Lung (tissue), 12 donors: Measurements from ENCODE around the gene GAB2. TPM values are rescaled to one million over a fixed set of nuclear protein-coding genes. Genes with fewer than 3 reads are reported as not detected.

Experiments
- ATAC-seq: fragments of 200-7000 bp; cut with Tn5 transposase; one replicate; pipeline ENCODE4 v1.9.1; 2020; ENCODE audit warnings: moderate number of reproducible peaks; ENCODE audit not compliant: insufficient read depth, low FRiP score
- DNase-seq, 3 donors: peaks; one replicate each; pipeline ENCODE4 v3.0.0-alpha.2; 2013 to 2017
- H3K27ac ChIP-seq, 2 donors: one replicate each; pipeline ENCODE4 v1.5.1; 2013; ENCODE audit warnings: mild to moderate bottlenecking in 2 of 2, moderate library complexity in 2 of 2, control low read depth in 1 of 2, inconsistent platforms in 1 of 2, low read depth in 1 of 2, low read length in 1 of 2
- H3K27me3 ChIP-seq, 3 donors: one replicate each; pipeline ENCODE4 v1.5.1; 2013; ENCODE audit warnings: low read length in 2 of 3; ENCODE audit not compliant: control insufficient read depth in 3 of 3, insufficient read depth in 3 of 3
- H3K36me3 ChIP-seq, 4 donors: one replicate each; pipeline ENCODE4 v1.5.1; 2013; ENCODE audit warnings: low read length in 4 of 4, mild to moderate bottlenecking in 1 of 4, moderate library complexity in 1 of 4; ENCODE audit not compliant: control insufficient read depth in 4 of 4, insufficient read depth in 4 of 4
- H3K4me1 ChIP-seq, 5 donors: one replicate each; pipeline ENCODE4 v1.5.1; 2013; ENCODE audit warnings: low read length in 5 of 5, mild to moderate bottlenecking in 2 of 5, moderate library complexity in 1 of 5; ENCODE audit not compliant: control insufficient read depth in 5 of 5, insufficient read depth in 5 of 5
- H3K4me3 ChIP-seq: one replicate; pipeline ENCODE4 v1.5.1; 2013; ENCODE audit warnings: mild to moderate bottlenecking, control low read depth, moderate library complexity
- H3K9ac ChIP-seq, 2 donors: one replicate each; pipeline ENCODE4 v1.5.1; 2013; ENCODE audit warnings: low read length in 2 of 2, control low read depth in 1 of 2; ENCODE audit not compliant: insufficient read depth in 1 of 2
- H3K9me3 ChIP-seq, 4 donors: one replicate each; pipeline ENCODE4 v1.5.1; 2013; ENCODE audit warnings: low read length in 3 of 4, mild to moderate bottlenecking in 1 of 4, moderate library complexity in 1 of 4; ENCODE audit not compliant: control insufficient read depth in 4 of 4, insufficient read depth in 3 of 4
- CTCF ChIP-seq: IDR thresholded peaks from 2 replicates; pipeline ENCODE4 v1.5.1; 2012; ENCODE audit warnings: mild to moderate bottlenecking; ENCODE audit errors: control extremely low read depth, extremely low read depth
- WGBS, 2 donors: extraction: QIAGEN DNeasy Blood & Tissue Kit; methylation state at CpG; one replicate each; pipeline ENCODE4 v1.1.7; 2013; 5-methylcytosine and 5-hydroxymethylcytosine counted together
- polyA plus RNA-seq, 2 donors: library from polyadenylated mRNA; stranded (reverse); fragments of 200-250 nt; gene quantifications; one replicate each; pipeline ENCODE4 v1.2.1, GENCODE V29; 2013
- total RNA-seq, 2 donors: library from RNA; depleted of rRNA in 1 of 2; stranded (reverse); fragments of >200 nt in 1 of 2; gene quantifications; one replicate each; pipeline ENCODE4 v1.2.1, GENCODE V29; 2014 to 2021
- donor health status: control.
- donor health status: control.
- donor health status: Bipolar disorder and iron deficiency.
- donor health status: healthy.
- donor health status: DM: yes; HTN: yes; CAD: no.

Gene GAB2
- total and polyA plus RNA-seq, 4 donors, result 17.8 to 47.9 (median 23.1) TPM

GRCh38 chr11:78340530-78340929, 77.1 kb downstream of the GAB2 start:
- Histone ChIP-seq H3K9me3 (no peaks in the 10 kb centered on the region), H3K4me1 (peaks cover 0 to 22% (median 0%) of the 10 kb centered on the region in 5 donors), H3K9ac (no peak overlapping the region), H3K36me3 (no peaks in the 10 kb centered on the region), H3K27me3 (no peaks in the 10 kb centered on the region), H3K4me3 (no peak overlapping the region), H3K27ac (no peak overlapping the region)
- ATAC-seq, result no peak
- 70 to 77% methylated on average over 2 of the region's 2 CpGs for WGBS, 2 donors
- DNase-seq, result no peak
- TF ChIP-seq CTCF, result no peak

GRCh38 chr11:78339945-78340344, 77.7 kb downstream of the GAB2 start:
- DNase-seq, result no peak
- Histone ChIP-seq H3K4me3 (no peak overlapping the region), H3K36me3 (no peaks in the 10 kb centered on the region), H3K27ac (no peak overlapping the region), H3K9me3 (no peaks in the 10 kb centered on the region), H3K27me3 (no peaks in the 10 kb centered on the region), H3K9ac (no peak overlapping the region), H3K4me1 (peaks cover 0 to 20% (median 0%) of the 10 kb centered on the region in 5 donors)
- 73 to 92% methylated on average over 3 of the region's 3 CpGs for WGBS, 2 donors
- TF ChIP-seq CTCF, result no peak
- no peak for ATAC-seq

- 92 to 94% methylated on average over 1 of the region's 1 CpG for WGBS, 2 donors
- Histone ChIP-seq H3K36me3 (no peaks in the 10 kb centered on the region), H3K27ac (no peak overlapping the region), H3K9ac (no peak overlapping the region), H3K4me3 (no peak overlapping the region), H3K9me3 (no peaks in the 10 kb centered on the region), H3K27me3 (no peaks in the 10 kb centered on the region), H3K4me1 (peaks cover 0 to 17% (median 0%) of the 10 kb centered on the region in 5 donors)
- no peak for ATAC-seq
- no peak for TF ChIP-seq CTCF
- DNase-seq, result no peak
These were observed 78.1 kb downstream of the GAB2 start for GRCh38 chr11:78339483-78339882.

- Histone ChIP-seq H3K9me3 (no peaks in the 10 kb centered on the region), H3K4me1 (peaks cover 0 to 17% (median 0%) of the 10 kb centered on the region in 5 donors), H3K36me3 (no peaks in the 10 kb centered on the region), H3K9ac (no peak overlapping the region), H3K27ac (no peak overlapping the region), H3K27me3 (no peaks in the 10 kb centered on the region), H3K4me3 (no peak overlapping the region)
- ATAC-seq, result no peak
- TF ChIP-seq CTCF, result no peak
- DNase-seq, result no peak
- 95 to 98% methylated on average over 6 of the region's 6 CpGs for WGBS, 2 donors
These were observed 78.9 kb downstream of the GAB2 start for GRCh38 chr11:78338702-78339101.
